GM13976 (cell line): ENCODE results near the gene SMYD3.

Experiments
- DNase-seq: peaks from one replicate; pipeline ENCODE4 v3.0.0; 2012; ENCODE audit warnings: low spot score
- in situ Hi-C: fragments of 300-500 bp; cut with MboI; formaldehyde crosslinking; loops from one replicate; pipeline ENCODE4 v1.12.0; 2022; ENCODE audit warnings: low sequenced_read_pairs, mixed read lengths, inconsistent platforms; ENCODE audit not compliant: unreplicated experiment
- TF ChIP-seq, protein P1 (sequence below): IDR thresholded peaks from 2 replicates; pipeline ENCODE4 v1.5.1; 2012; ENCODE audit warnings: borderline replicate concordance, mild to moderate bottlenecking; ENCODE audit not compliant: insufficient read depth; ENCODE audit errors: extremely low read depth, missing control alignments, control extremely low read depth

SMYD3 gene

GRCh38 chr1:245751726-245752470 is 755.2 kb downstream of the SMYD3 start:
- TF ChIP-seq, protein P1, sequence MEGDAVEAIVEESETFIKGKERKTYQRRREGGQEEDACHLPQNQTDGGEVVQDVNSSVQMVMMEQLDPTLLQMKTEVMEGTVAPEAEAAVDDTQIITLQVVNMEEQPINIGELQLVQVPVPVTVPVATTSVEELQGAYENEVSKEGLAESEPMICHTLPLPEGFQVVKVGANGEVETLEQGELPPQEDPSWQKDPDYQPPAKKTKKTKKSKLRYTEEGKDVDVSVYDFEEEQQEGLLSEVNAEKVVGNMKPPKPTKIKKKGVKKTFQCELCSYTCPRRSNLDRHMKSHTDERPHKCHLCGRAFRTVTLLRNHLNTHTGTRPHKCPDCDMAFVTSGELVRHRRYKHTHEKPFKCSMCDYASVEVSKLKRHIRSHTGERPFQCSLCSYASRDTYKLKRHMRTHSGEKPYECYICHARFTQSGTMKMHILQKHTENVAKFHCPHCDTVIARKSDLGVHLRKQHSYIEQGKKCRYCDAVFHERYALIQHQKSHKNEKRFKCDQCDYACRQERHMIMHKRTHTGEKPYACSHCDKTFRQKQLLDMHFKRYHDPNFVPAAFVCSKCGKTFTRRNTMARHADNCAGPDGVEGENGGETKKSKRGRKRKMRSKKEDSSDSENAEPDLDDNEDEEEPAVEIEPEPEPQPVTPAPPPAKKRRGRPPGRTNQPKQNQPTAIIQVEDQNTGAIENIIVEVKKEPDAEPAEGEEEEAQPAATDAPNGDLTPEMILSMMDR, result no peak
- no peak for DNase-seq
- in situ Hi-C loops, result no loop called here

DNA sequence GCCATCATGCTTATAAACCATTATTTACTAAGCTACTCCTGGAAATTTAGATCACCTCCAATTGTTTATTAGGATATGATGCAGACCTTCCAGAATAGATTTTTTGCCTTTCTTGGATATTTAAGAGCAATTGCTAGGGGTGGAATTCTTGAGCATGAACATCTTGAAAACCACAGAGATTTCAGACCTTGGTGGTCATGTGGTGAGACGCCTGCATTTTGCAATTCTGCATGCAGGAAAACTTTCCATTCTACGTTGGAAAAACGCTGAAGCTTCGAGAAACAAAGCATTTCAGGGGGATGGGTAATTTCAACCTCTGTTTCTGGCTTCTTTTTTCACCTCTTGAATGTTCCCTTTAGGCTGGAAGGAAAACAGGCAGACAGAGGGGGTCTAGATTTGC is 756.0 kb downstream of the SMYD3 start:
- DNase-seq, result no peak
- in situ Hi-C loops, result no loop called here
- TF ChIP-seq, protein P1, result no peak

GRCh38 chr1:245750261-245750660 is 756.8 kb downstream of the SMYD3 start:
- TF ChIP-seq, protein P1, result no peak
- in situ Hi-C loops, result no loop called here

DNA sequence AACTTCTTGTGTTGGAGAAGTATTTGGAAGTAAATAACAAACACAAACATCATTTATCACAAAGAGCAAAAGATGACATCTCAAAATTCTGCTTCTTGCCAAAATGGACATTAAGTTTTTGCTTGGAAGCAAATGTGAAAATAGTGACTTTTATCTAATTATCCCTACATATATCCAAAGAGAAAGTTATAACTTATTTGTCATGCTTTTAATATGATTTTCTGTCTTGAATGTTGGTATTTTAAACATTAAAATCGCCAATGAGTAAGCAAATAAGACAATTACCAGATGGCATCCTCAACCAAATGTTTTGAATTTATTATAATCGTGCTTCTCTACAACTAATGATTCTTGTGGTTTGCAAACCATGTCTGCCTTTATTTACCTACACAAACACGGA is 758.0 kb downstream of the SMYD3 start:
- TF ChIP-seq, protein P1, result no peak
- in situ Hi-C loops, result no loop called here
- no peak for DNase-seq

More at GRCh38 chr1:245750261-245750660, 756.8 kb downstream of the SMYD3 start:
- no peak for DNase-seq

GRCh38 chr1:245748646-245749045 is 758.4 kb downstream of the SMYD3 start:
- in situ Hi-C loops, result no loop called here
- no peak for DNase-seq
- TF ChIP-seq, protein P1, result no peak

GRCh38 chr1:245748240-245748639 is 758.8 kb downstream of the SMYD3 start:
- in situ Hi-C loops, result no loop called here
- DNase-seq, result no peak
- TF ChIP-seq, protein P1, result no peak
